ENCODE results near the gene TBC1D24.

GRCh38 chr16:2495041-2495440, 20.1 kb downstream of the TBC1D24 start:
- no peak for TF ChIP-seq CTCF (IDR thresholded peaks at IDR 0.05)
- no peak for TF ChIP-seq POLR2A (IDR thresholded peaks at IDR 0.05)

Data from breast epithelium (tissue), 3 donors.